ENCODE measurements around the gene NCOA7.

The NCOA7 gene, protein sequence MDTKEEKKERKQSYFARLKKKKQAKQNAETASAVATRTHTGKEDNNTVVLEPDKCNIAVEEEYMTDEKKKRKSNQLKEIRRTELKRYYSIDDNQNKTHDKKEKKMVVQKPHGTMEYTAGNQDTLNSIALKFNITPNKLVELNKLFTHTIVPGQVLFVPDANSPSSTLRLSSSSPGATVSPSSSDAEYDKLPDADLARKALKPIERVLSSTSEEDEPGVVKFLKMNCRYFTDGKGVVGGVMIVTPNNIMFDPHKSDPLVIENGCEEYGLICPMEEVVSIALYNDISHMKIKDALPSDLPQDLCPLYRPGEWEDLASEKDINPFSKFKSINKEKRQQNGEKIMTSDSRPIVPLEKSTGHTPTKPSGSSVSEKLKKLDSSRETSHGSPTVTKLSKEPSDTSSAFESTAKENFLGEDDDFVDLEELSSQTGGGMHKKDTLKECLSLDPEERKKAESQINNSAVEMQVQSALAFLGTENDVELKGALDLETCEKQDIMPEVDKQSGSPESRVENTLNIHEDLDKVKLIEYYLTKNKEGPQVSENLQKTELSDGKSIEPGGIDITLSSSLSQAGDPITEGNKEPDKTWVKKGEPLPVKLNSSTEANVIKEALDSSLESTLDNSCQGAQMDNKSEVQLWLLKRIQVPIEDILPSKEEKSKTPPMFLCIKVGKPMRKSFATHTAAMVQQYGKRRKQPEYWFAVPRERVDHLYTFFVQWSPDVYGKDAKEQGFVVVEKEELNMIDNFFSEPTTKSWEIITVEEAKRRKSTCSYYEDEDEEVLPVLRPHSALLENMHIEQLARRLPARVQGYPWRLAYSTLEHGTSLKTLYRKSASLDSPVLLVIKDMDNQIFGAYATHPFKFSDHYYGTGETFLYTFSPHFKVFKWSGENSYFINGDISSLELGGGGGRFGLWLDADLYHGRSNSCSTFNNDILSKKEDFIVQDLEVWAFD

DNA sequence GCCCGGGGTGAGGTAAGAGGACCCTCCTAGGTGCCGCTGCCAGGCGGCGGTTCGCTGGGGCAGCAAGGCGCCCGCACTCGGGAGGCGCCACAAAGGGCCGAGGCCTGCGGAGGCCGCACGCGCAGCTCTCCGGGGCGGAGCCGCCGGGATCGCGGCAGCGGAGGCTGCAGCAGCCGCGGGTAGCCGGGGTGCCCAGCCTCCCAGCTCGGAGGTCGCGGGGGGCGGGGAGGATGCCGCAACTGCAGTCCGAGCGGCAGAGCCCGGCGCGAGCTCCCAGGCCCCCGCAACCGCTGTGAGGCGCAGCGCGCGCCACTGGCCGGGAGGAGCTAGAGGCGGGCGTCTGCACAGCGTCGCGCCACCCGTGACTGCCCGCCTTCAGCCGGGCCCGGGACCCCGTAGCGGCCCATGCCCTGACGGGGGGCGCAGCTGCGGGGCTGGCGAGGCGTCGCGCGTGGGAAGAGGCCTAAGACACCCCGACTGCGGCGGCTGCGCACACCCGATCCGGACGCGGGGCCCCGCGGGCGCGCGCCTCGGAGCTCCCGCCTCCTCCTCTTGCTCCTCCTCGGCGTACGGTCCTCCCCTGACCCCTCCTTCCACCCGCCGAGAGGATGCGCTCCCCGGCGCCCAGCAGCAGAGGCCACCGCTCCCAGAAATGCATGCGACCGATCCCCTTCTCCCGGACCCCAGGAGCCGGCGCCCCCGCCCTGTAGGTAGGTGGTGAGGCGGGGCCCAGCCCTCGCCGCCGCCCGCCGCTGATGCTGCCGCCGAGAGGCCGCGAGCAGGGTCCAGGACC lies at the start of gene NCOA7:
Gene NCOA7 (plus strand): TSS at position 603 of the 793 bp plus-strand sequence. CDS start 24,395 bp downstream, outside the sequence.
- Histone ChIP-seq H3K27ac (ENCODE audit: low read depth, low read length) (no peak within 1 kb of the TSS), H3K9me3 (ENCODE audit: control insufficient read depth, insufficient read depth, low read depth, low read length) (no peaks in the 10 kb centered on the region), H3K36me3 (ENCODE audit: control insufficient read depth, insufficient read depth, low read length) (no peaks in the 10 kb centered on the region), H3K27me3 (ENCODE audit: control insufficient read depth, insufficient read depth, low read length) (no peaks in the 10 kb centered on the region; the same call in 1 of the 2 replicates), H3K4me1 (ENCODE audit: control insufficient read depth, insufficient read depth, low read length) (peaks cover 17% of the 10 kb centered on the region), H3K9ac (ENCODE audit: low read length) (peak within 1 kb of the TSS; percentile 74), H3K4me3 (ENCODE audit: low read depth, low read length) (peak within 1 kb of the TSS; percentile 80)

DNA sequence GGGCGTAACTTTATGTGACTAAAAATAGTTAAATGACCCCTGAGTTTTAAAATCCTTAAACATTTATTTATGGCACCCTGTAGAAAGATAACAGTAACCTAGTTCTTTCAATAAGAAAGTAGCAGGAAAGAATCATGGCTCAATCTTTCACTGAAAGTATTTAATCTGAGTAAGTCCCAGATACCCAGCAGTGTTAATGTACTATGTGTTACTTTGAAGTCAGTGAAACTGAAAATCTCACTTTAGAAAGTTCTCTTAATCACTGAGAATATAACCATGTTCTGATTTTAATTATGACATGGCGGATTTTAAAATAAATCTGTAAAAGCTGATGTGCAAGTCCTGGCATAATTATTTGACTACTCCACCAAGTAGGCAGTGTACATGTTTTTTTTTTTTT lies 49.4 kb upstream of the NCOA7 start:
- H3K27me3 ChIP-seq (ENCODE audit: control insufficient read depth, insufficient read depth, low read length), result no peaks in the 10 kb centered on the region
- H3K4me1 ChIP-seq (ENCODE audit: control insufficient read depth, insufficient read depth, low read length), result peaks cover 28% of the 10 kb centered on the region
- no peaks in the 10 kb centered on the region for H3K9me3 ChIP-seq (ENCODE audit: control insufficient read depth, insufficient read depth, low read depth, low read length)
- no peak overlapping the region for H3K27ac ChIP-seq (ENCODE audit: low read depth, low read length)
- no peaks in the 10 kb centered on the region for H3K36me3 ChIP-seq (ENCODE audit: control insufficient read depth, insufficient read depth, low read length)
- H3K4me3 ChIP-seq (ENCODE audit: low read depth, low read length), result no peak overlapping the region
- H3K9ac ChIP-seq (ENCODE audit: low read length), result no peak overlapping the region

DNA sequence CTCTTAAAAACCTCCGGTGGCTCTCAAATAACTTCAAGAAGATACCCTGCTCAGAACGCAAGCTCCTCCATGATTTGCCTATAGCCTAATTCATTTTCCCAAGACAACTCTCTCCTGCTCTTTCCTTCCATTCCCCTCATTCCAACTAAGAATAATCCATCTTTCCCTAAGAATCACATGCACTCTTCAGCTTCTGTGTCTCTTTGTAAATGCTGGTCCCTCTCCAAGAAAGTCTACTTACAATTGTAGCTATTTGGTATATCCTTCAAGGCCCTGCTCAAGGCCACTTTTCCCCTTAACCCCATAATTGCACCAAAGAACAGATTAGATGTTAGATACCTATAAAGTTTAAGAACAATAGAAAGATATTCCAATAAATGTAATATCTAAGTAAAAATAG lies 48.7 kb upstream of the NCOA7 start:
- Histone ChIP-seq H3K9ac (ENCODE audit: low read length) (no peak overlapping the region), H3K27ac (ENCODE audit: low read depth, low read length) (no peak overlapping the region), H3K27me3 (ENCODE audit: control insufficient read depth, insufficient read depth, low read length) (peaks cover under 1% of the 10 kb centered on the region; the same call in 1 of the 2 replicates), H3K4me3 (ENCODE audit: low read depth, low read length) (no peak overlapping the region), H3K9me3 (ENCODE audit: control insufficient read depth, insufficient read depth, low read depth, low read length) (no peaks in the 10 kb centered on the region), H3K4me1 (ENCODE audit: control insufficient read depth, insufficient read depth, low read length) (peaks cover 28% of the 10 kb centered on the region), H3K36me3 (ENCODE audit: control insufficient read depth, insufficient read depth, low read length) (no peaks in the 10 kb centered on the region)

DNA sequence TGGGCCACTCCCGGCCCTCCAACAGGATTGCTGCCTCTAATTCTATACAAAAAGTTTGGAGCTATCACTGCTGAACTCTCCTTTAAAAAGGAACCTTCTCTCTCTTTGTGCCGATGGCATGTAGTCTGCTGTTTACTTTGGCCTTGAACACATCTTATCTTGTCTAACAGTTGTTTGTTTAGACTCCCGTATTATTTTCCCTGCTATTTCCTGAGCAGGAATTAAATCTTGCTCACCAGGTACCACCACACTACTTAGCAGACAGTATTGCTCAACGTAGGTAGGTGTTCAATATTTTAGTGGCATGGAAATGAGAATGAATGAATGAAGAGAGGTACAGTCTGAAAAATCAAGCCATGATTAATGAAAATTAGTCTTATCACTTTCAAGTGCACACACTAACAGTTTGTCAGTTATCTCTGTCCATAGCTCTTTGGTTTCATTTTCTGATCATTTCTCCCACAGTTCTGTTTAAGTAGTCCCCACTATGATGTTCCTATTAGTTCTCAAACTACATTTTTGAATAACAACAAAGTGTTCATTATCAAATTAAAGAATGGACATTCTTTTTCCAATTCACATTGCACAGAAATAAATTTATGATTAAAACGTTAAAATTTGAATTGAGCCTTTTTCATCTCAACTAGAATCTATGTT lies 48.2 kb upstream of the NCOA7 start:
- H3K9me3 ChIP-seq (ENCODE audit: control insufficient read depth, insufficient read depth, low read depth, low read length), result no peaks in the 10 kb centered on the region
- H3K4me3 ChIP-seq (ENCODE audit: low read depth, low read length), result no peak overlapping the region
- H3K36me3 ChIP-seq (ENCODE audit: control insufficient read depth, insufficient read depth, low read length), result no peaks in the 10 kb centered on the region
- H3K27me3 ChIP-seq (ENCODE audit: control insufficient read depth, insufficient read depth, low read length), result peaks cover 7% of the 10 kb centered on the region
- no peak overlapping the region for H3K27ac ChIP-seq (ENCODE audit: low read depth, low read length)
- H3K4me1 ChIP-seq (ENCODE audit: control insufficient read depth, insufficient read depth, low read length), result peaks cover 28% of the 10 kb centered on the region
- no peak overlapping the region for H3K9ac ChIP-seq (ENCODE audit: low read length)

DNA sequence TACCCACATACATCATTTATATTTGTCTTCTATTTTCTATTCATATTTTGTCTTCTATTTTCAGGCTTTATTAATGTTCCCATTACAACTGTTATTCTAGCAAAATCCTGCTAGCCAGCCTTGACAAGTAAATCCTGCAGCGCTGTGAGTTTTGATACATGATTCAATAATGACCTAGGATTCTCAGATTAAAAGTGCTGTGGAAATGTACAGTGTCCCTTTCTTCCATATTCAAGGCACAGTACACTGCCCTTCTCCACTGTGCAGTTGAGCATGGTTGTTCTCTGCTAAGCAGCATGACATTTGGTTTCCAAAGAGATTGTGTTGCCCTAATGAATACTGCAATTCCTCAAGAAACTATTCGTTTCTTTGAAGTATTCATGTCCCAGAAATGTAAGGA lies 47.2 kb upstream of the NCOA7 start:
- Histone ChIP-seq H3K4me1 (ENCODE audit: control insufficient read depth, insufficient read depth, low read length) (peaks cover 28% of the 10 kb centered on the region), H3K9ac (ENCODE audit: low read length) (no peak overlapping the region), H3K4me3 (ENCODE audit: low read depth, low read length) (0 out of 2 replicates have a peak overlapping the region, but pooled peaks have one; percentile 5), H3K27ac (ENCODE audit: low read depth, low read length) (no peak overlapping the region), H3K27me3 (ENCODE audit: control insufficient read depth, insufficient read depth, low read length) (peaks cover 17% of the 10 kb centered on the region), H3K9me3 (ENCODE audit: control insufficient read depth, insufficient read depth, low read depth, low read length) (no peaks in the 10 kb centered on the region), H3K36me3 (ENCODE audit: control insufficient read depth, insufficient read depth, low read length) (no peaks in the 10 kb centered on the region)

DNA sequence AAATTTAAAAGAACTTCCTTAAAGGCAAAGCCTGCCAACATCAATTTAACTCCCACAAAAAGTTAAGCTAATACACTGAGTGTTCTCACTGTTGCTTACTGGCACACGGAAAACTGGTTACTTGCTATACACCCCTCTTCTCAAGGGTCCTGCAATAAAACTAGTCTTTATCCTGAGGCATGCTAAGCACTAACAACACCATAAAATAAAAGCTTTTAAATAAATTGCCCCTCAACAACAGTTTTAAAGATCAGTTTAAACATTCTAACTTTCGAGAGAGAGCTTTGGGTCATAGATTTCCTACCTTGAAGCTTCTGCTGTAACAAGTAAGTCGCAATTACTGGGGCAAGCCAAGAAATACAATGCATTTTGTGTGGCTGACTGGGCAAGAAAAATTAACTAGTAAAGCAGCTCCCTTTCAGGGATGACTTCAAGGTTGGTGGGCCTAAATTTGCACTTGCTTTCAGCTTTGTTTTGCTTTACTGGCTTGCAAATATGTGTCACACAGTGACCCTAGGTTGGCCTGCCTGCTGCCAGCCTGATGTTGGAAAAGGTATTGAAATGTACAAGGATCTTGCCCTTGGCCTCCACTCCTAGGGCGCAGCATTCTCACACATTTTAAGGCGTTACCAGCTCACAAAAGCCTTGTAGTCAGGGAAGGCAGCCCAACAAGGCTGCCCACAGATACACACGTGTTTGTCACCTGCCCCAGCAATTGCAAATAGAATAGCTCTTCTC lies 45.3 kb upstream of the NCOA7 start:
- peak overlapping the region; percentile 52 for H3K27ac ChIP-seq (ENCODE audit: low read depth, low read length)
- H3K36me3 ChIP-seq (ENCODE audit: control insufficient read depth, insufficient read depth, low read length), result no peaks in the 10 kb centered on the region
- peaks cover 33% of the 10 kb centered on the region for H3K4me1 ChIP-seq (ENCODE audit: control insufficient read depth, insufficient read depth, low read length)
- H3K9ac ChIP-seq (ENCODE audit: low read length), result peak overlapping the region; percentile 87
- no peaks in the 10 kb centered on the region for H3K9me3 ChIP-seq (ENCODE audit: control insufficient read depth, insufficient read depth, low read depth, low read length)
- peak overlapping the region; percentile 67 for H3K4me3 ChIP-seq (ENCODE audit: low read depth, low read length)
- H3K27me3 ChIP-seq (ENCODE audit: control insufficient read depth, insufficient read depth, low read length), result peaks cover 24% of the 10 kb centered on the region

DNA sequence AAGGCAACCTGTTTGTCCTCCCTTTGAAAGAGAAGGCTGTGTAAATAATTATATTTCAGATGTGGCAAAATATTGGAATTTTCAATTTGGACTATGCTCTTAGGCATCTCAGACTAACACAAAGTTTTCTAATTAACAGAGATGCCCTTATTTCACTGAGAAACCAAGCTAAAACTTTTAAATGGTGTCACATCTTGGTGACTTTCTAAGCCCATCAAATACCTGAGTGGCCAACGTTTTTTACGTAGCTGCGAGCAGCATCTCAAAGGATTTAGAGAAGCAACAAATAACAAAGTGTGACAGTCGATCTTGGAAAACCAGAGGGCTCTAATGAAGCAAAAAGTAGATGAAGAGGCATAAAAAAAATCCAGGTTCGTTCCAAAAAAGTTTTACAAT lies 44.7 kb upstream of the NCOA7 start:
- Histone ChIP-seq H3K4me1 (ENCODE audit: control insufficient read depth, insufficient read depth, low read length) (peaks cover 38% of the 10 kb centered on the region), H3K4me3 (ENCODE audit: low read depth, low read length) (peak overlapping the region; percentile 67), H3K27me3 (ENCODE audit: control insufficient read depth, insufficient read depth, low read length) (peaks cover 27% of the 10 kb centered on the region), H3K9me3 (ENCODE audit: control insufficient read depth, insufficient read depth, low read depth, low read length) (no peaks in the 10 kb centered on the region), H3K27ac (ENCODE audit: low read depth, low read length) (peak overlapping the region; percentile 52), H3K36me3 (ENCODE audit: control insufficient read depth, insufficient read depth, low read length) (no peaks in the 10 kb centered on the region), H3K9ac (ENCODE audit: low read length) (peak overlapping the region; percentile 87)

DNA sequence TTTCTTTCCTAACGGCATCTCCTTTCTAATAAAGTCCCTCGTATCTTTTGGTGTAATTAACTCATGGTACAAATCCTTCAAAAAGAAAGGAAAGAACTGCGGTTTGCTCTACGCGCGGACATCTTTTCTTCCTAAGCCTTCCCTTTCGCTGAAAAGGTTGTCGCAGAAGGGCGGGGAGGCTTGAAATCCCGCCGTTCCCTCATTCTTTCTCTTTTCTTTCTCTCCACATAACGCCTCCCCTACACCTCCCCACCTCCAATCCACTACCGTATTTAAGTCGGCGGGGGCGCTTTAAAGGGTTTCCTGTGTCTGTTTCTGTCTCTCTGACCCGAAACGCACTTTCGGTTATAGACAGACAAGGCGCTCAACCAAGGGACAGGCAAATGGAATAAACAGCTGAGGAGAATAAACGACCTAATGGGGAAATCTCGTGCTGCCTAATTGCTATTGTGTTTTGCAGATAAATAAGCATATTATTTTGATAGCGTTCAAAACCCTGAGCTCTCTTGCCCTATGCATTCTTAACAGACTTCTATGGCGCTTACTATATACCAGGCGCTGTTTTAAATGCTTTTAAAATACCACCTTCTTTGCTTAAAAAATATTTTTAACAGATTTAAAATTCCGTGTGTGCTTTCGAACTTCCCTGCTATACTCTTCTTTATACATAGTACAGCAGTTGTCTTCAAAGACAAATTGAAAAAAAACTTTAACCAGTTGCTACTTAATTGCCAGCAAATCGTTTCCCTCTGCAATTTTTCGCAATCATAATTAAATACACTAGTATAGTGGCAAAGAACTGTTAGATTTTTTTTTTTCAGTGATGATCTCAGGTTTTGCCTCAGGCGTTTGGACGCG lies 43.8 kb upstream of the NCOA7 start:
- Histone ChIP-seq H3K27ac (ENCODE audit: low read depth, low read length) (peak overlapping the region; percentile 59), H3K4me3 (ENCODE audit: low read depth, low read length) (peak overlapping the region; percentile 67), H3K9me3 (ENCODE audit: control insufficient read depth, insufficient read depth, low read depth, low read length) (no peaks in the 10 kb centered on the region), H3K36me3 (ENCODE audit: control insufficient read depth, insufficient read depth, low read length) (no peaks in the 10 kb centered on the region), H3K27me3 (ENCODE audit: control insufficient read depth, insufficient read depth, low read length) (peaks cover 27% of the 10 kb centered on the region), H3K4me1 (ENCODE audit: control insufficient read depth, insufficient read depth, low read length) (peaks cover 43% of the 10 kb centered on the region), H3K9ac (ENCODE audit: low read length) (peak overlapping the region; percentile 87)

DNA sequence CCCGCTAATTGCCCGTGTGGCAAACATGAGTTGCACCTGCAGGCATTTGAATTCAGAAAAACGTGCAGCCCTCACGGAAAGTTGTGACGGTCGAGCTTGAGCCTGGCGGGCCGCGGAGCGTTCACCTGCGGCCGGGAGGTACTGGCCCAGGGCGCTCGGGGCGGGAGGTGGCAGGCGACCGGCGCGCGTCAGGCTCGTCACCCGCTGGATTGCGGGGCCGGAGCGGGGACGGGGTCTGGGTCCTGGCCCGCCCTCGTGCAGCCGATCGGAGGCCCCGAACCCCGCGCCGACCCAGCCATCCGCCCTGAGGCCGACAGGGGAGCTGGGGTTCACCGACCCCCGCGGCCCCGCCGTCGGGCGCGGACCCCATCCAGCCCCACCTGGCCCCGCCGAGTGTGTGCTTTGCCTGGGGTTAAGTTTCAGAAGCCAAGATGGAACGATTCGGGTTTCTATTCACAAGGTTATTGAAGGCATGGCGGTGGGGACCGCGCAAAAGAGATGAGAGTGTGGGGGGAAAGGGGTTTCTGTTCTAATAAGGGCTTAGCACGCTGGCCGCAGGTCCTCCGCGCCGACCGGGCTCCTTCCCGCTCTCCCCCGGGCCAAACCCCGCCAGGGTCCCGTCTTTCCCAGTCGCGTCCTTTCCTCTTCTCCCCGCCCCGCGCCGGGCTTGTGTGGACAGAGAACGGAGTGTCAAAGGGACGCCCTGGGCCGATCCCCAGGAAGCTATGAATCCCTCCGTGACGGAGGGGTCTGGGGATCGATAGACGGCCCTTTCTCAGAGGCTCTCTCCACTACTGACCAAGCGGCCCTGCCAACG lies 43.0 kb upstream of the NCOA7 start:
- Histone ChIP-seq H3K9ac (ENCODE audit: low read length) (peak overlapping the region; percentile 87), H3K4me3 (ENCODE audit: low read depth, low read length) (peak overlapping the region; percentile 67), H3K9me3 (ENCODE audit: control insufficient read depth, insufficient read depth, low read depth, low read length) (no peaks in the 10 kb centered on the region), H3K27ac (ENCODE audit: low read depth, low read length) (peak overlapping the region; percentile 59; the same call in 1 of the 2 replicates), H3K4me1 (ENCODE audit: control insufficient read depth, insufficient read depth, low read length) (peaks cover 39% of the 10 kb centered on the region), H3K36me3 (ENCODE audit: control insufficient read depth, insufficient read depth, low read length) (no peaks in the 10 kb centered on the region), H3K27me3 (ENCODE audit: control insufficient read depth, insufficient read depth, low read length) (peaks cover 27% of the 10 kb centered on the region)
